Measurements from ENCODE around the gene PLCB3. TPM values are rescaled to one million over a fixed set of nuclear protein-coding genes. Genes with fewer than 3 reads are reported as not detected.
"Not testable (repeated sequence)": the region's sequence is repeated elsewhere in the genome, so short reads cannot be mapped to it uniquely, and the experiment has no call there.

Gene PLCB3
- total RNA-seq, 1 donor from 2014 or later, result 66.6 TPM

DNA sequence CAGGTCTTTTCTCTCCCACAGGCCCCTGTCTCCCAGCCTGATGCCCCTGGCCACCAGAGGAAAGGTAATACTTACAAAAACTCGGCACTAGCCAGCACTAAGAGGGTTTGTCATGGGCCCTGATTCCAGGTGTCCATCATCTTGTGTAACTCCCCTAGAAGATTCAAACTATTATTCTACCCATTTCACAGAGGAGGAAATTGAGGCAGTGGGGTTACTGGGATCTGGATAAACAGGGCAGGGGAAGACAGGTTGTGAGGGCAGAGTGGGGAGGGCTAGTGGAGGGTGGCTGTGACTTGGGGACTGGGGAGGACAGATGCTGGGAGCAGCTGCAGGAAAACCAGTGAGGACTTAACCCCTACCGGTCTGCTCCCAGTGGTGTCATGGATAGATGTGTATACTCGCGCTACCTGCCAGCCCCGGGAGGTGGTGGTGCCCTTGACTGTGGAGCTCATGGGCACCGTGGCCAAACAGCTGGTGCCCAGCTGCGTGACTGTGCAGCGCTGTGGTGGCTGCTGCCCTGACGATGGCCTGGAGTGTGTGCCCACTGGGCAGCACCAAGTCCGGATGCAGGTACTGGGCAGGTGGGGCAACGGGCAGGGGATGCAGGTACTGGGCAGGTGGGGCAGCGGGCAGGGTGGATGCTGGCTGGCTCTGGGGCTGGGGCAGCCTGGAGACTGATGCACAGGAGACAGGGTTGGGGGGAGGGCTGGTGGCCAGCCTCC lies 15.7 kb upstream of the PLCB3 start:
- DNase-seq (ENCODE audit: low read depth, low spot score), result no peak

DNA sequence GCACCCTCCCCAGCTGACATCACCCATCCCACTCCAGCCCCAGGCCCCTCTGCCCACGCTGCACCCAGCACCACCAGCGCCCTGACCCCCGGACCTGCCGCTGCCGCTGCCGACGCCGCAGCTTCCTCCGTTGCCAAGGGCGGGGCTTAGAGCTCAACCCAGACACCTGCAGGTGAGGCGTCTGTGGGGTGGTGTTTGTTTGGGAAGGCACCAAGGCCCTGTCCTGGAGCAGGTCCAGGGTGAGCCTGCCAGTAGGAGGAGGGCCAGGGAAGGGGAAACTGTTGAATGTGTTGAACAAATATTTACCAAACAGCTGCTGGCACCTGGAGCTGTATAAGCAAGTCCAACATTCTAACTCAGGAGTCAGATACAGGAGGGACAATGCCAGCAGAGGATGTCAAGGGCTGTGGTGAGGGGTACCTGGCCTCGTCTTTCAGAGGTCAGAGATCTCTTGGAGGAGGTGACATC lies 13.8 kb upstream of the PLCB3 start:
- no peak for DNase-seq (ENCODE audit: low read depth, low spot score)

GRCh38 chr11:64238076-64238475 lies 13.3 kb upstream of the PLCB3 start:
- DNase-seq (ENCODE audit: low read depth, low spot score), result no peak

DNA sequence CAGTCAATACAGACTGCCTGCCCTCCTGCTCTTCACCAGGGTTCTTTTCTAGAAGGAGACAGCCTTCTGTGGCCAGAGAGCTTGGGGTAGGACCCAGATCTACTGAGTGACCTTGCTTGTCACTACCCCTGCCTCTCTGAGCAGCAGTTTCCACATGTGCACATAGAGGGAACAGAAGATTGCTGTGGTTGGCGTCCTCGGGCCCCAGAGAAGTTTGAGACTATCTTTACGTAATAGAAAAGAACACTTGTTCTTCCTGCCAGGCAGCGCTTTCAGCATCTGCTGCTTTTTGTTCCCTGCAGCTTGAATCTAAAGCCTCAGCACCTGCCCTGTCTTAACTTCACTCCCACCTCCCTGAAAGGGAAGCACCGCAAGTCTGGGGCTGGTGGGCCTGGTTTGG lies 12.3 kb upstream of the PLCB3 start:
- DNase-seq (ENCODE audit: low read depth, low spot score), result no peak

DNA sequence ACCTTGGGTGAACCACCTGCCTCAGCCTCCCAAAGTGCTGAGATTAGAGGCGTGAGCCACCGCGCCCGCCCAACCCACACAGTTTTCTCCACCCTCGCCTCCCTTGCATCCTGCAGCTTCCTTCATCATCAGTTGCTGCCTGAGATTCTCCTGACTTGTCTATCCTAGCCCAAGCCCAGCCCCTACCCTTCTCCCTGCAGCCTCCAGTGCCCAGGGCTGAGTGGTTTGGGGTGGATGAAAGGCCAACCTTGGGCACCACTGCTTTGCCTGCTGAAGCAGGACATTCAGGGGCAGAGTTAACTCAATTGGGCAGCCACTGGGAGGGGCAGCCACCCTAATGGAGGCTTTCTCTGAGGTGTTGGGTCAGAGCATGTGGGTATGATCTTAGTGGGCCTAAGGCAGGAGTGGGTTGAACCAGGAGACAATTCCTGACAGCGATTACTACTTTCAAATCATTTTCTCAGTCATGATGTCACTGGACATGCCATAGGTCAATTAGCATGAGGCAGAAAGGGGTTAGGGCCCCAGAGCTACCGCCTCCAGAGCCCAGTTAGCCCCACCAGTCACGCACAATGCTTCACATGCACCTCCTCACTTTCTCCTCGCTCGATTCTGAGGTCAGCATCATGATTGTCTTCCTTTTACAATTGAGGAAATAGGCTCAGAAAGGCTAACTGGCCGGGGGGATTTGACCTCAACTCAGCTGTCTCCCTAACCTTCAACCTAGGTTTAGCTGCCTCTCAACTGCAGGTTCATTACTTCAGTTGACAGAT lies 11.5 kb upstream of the PLCB3 start:
- DNase-seq (ENCODE audit: low read depth, low spot score), result no peak

- peak; percentile 80 for DNase-seq (ENCODE audit: low read depth, low spot score)
These were observed 10.7 kb upstream of the PLCB3 start, which contains the start of gene FKBP2 for GRCh38 chr11:64240435-64241240. TSS of gene FKBP2 (plus strand) at chr11:64241095. CDS start at chr11:64242388, 1,293 bp downstream.

- peak; percentile 97 for DNase-seq (ENCODE audit: low read depth, low spot score)
These were observed 10.2 kb upstream of the PLCB3 start for GRCh38 chr11:64241241-64241490.

DNA sequence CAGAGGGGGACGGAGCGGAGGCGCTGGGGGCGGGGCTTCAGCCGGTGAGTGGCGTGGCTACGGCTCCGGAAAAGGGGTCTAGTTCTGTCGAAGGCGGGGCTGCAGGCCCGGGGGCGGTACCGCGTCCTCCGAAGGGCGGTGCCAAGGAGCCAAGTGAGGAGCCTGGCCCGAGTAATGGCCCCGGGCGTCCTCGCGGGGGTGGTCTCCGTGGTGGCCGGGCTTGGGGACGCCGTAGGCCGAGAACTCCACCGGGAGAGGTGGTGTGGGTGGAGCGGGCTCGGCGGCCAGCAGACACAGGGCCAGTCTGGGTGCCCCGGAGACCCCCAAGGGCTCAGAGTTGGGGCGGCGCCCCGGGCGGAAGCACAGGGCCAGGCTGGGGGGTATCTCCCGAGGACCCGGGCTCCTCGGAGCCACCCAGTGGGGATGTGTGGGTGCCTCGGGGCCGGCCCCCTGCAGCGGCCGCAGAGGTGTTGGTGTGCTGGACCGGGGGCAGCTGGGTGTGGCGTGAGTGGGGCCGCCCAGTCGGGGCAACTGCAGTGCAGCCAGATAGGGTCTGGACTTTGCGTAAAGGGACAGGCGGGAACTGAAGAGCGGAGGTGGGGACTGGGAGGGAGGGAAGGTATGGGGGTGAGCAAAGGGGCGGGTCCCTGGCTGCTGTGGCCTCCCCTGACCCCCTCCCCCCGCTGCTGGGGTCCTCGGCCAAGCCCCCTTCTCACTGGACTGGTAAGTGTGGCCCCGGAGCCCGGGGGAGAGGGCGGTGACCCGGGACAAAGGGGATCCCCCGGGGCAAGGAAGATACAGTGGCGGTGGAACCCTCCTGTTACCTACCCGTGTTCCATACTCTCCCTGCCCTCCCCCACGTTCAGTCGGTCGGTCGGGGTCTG lies 9.6 kb upstream of the PLCB3 start:
- no peak for DNase-seq (ENCODE audit: low read depth, low spot score)

- no peak for DNase-seq (ENCODE audit: low read depth, low spot score)
These were observed 8.0 kb upstream of the PLCB3 start for GRCh38 chr11:64243236-64243854.

- DNase-seq (ENCODE audit: low read depth, low spot score), result no peak
These were observed 7.2 kb upstream of the PLCB3 start for GRCh38 chr11:64244107-64244506.

DNA sequence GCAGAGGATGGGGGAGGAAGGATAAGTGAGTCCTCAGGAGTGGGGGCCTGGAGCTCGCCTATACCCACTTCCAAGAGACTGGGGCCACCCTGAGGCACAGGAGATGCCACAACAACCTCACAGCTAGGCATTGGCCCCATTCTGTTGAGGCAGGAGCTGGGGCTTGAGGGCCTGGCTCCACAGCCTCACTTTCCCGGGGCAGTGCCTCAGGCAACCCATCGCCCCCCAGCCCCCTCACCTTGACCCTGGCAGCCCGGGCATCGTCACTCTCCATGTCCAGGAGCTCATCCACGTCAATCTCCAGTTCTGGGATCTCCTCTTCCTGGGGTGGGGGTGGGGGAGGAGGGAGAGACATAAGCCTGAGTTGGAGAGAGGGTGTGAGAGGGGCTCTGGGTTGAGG lies 6.4 kb upstream of the PLCB3 start:
- DNase-seq (ENCODE audit: low read depth, low spot score), result no peak

GRCh38 chr11:64245401-64245796 lies 5.9 kb upstream of the PLCB3 start:
- no peak for DNase-seq (ENCODE audit: low read depth, low spot score)

DNA sequence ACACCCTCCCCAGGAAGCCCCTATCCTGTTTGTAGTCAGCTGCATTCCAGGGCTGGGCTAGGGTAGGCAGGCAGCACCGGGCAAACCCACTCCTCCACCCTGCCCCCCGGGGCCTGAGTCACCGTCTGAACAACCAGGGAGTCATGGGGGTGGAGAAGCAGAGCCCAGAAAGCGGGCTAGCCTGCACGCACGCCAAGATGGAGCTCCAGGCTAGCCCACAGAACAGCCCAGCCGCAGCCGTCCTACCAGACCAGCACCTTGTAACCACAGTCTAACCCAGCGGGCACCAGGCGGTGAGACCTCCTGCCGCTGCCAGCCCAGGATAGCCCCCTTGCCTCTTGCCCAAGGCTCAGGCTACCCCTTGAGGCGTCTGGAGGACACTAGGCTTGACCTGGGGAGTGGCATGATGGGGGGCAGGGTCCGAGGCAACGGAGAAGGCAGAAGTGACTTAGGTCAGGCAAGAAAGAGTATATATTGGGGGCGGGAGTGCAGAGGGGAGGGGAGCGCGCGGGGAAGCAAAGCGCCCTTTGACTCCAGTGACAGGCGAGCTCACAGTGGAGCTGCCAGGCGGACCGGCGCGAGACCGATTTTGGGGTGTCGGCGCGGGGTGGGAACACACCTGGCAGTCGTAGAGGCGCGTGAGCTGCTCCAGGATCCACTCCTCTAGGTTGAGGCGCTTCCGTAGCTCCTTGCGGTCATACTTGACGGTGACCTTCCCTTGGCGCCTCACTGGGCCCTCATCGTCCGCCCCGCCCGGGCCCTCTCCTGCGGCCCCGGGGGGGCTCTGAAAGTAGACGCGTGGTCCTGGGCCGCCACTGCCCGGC lies 5.3 kb upstream of the PLCB3 start:
- DNase-seq (ENCODE audit: low read depth, low spot score), result no peak

DNA sequence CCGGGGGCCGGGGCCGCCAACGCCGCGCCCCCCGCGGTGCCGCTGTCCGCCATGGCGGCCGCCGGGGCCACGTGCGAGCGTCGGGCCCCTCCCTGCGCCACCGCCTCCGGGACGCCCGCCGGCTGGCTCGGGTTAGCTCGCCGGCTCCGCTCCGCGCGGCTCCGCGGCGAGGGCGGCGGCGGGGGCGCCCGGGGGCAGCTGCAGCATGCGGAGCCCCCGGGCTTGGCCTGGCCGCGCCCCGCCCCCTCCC lies 4.8 kb upstream of the PLCB3 start:
- DNase-seq (ENCODE audit: low read depth, low spot score), result not testable (repeated sequence)

DNA sequence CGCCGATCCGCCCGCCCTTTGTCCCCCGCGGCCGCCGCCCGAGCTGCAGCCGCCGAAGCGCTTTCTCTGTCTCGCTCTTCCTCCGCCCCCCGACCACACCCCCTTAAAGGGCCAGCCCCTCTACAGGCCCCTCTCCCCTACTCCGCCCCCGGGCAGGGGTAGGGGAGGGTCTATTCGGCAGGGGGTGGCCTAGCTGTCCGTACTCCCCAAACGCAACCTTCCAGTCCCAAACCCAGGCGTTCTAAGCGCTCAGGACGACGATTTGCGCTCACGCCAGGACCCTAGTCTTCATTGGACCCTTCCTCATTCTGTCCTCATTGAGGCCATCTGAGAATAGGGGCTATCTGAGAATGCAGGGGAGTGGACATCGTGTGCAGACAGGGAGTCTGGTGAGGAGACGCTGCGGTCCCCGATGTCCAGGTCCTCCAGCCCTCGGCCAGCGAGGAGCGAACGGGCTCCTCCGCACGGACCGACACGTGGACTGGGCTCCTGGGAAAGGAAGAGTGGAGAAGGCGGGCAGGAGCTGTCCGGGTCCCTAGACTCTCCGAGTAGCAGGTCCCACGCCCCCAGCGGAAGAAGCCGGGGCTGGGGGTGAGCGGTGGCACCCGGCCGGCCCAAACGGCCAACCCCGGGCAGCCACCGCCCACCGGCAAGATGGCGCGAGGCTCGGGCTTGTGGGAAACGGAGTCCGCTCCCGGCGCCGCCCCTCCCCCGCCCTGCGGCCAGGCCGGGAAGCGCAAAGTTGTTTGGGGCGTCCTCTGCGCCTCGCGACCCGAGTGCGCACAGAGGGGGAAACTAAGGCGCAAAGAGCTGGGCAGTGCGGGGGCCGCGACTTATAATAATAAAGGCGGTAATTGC lies 4.2 kb upstream of the PLCB3 start, which contains the start of gene PPP1R14B:
Gene PPP1R14B (minus strand): TSS at position 73 of the 858 bp plus-strand sequence. CDS start 270 bp downstream, outside the sequence.
- no peak for DNase-seq (ENCODE audit: low read depth, low spot score)

GRCh38 chr11:64247729-64248531 lies 3.4 kb upstream of the PLCB3 start:
- DNase-seq (ENCODE audit: low read depth, low spot score), result no peak

DNA sequence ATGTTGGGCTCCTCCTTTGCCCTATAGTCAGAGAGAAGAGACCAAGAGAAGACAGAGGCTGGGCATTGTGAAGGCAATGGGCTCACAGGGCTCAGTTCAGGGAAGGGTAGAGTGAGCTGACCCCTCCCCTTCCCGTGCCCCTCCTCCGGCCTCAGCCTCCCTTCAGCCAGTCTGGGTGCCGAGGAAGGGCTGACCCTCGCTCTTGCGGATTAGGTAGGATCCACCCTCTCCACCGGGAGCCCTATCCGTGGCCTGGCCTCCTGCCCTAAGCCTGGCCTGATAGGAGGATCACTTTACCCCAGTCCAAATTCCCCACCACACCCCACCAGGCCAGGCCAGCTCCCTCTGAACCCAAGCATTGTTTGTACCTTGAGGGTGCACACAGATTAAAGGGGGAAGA lies 2.8 kb upstream of the PLCB3 start:
- no peak for DNase-seq (ENCODE audit: low read depth, low spot score)

DNA sequence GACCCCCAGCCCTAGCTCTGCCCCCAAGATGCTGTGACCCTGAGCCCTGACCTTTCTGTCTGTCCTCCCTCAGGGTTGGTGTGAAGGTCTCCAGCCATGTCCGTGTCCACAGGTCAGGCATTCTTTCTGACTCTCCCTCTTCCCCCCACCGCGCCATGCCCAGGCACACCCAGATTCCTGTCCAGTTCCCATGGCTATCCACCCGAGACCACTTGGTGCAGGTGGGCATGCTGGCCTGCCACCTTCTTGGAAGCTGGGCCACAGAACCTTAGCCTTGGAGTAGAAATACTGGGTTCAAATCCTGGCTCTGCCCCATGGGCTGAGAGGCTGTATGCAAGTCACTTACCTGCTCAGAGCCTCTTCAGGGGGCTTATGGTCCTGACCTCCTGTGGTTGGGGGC lies 2.3 kb upstream of the PLCB3 start:
- no peak for DNase-seq (ENCODE audit: low read depth, low spot score)

Data from pulmonary artery endothelial cell (primary cell).